CD14-positive monocyte (primary cell): ENCODE results near the gene SLC9A9. TPM values are rescaled to one million over a fixed set of nuclear protein-coding genes. Genes with fewer than 3 reads are reported as not detected.

Experiments used
- DNase-seq, 3 donors: peaks; one replicate each; pipeline ENCODE4 v3.0.0-alpha.2; 2011 to 2022
- H2AFZ ChIP-seq: 2 replicates; pipeline ENCODE4 v1.6.0; 2012; ENCODE audit warnings: mild to moderate bottlenecking, low read depth, low read length, inconsistent platforms; ENCODE audit not compliant: insufficient read depth, poor library complexity, severe bottlenecking
- H3K27ac ChIP-seq, 2 donors: 1 replicate in 1 of 2; 2 replicates in 1 of 2; pipeline ENCODE4 v1.5.1; 2012 to 2013; ENCODE audit warnings: low read length in 2 of 2, control low read depth in 1 of 2, inconsistent platforms in 1 of 2, low read depth in 1 of 2, mild to moderate bottlenecking in 1 of 2
- H3K27me3 ChIP-seq, 2 donors: one replicate each; pipeline versions ENCODE4 v1.6.0 to v1.6.1; 2011 to 2013; ENCODE audit warnings: low read length in 2 of 2; ENCODE audit not compliant: control insufficient read depth in 2 of 2, insufficient read depth in 2 of 2
- H3K36me3 ChIP-seq, 2 donors: replicated peaks in 1 of 2; 1 replicate in 1 of 2; 2 replicates in 1 of 2; pipeline versions ENCODE4 v1.5.1 to v1.6.1; 2012 to 2013; ENCODE audit warnings: low read length in 2 of 2, control low read depth in 1 of 2, inconsistent platforms in 1 of 2, mild to moderate bottlenecking in 1 of 2; ENCODE audit not compliant: insufficient read depth in 2 of 2, control insufficient read depth in 1 of 2
- H3K4me1 ChIP-seq, 2 donors: 1 replicate in 1 of 2; 2 replicates in 1 of 2; pipeline versions ENCODE4 v1.5.1 to v1.6.1; 2012 to 2013; ENCODE audit warnings: low read length in 2 of 2, control low read depth in 1 of 2, inconsistent platforms in 1 of 2, mild to moderate bottlenecking in 1 of 2, moderate library complexity in 1 of 2; ENCODE audit not compliant: insufficient read depth in 2 of 2, control insufficient read depth in 1 of 2
- H3K4me2 ChIP-seq: replicated peaks from 2 replicates; pipeline ENCODE3; 2012; ENCODE audit warnings: low read length, moderate library complexity, mild to moderate bottlenecking; ENCODE audit not compliant: poor library complexity, severe bottlenecking; ENCODE audit errors: extremely low read depth
- H3K4me3 ChIP-seq, 3 experiments: fragments of 200-600 bp in 1 of 3; sonication (generic) in 1 of 3; replicated peaks in 1 of 3; 1 replicate in 2 of 3; 2 replicates in 1 of 3; pipeline ENCODE4 v1.5.1; 2011 to 2013; ENCODE audit warnings: low read length in 3 of 3, mild to moderate bottlenecking in 3 of 3, control low read depth in 2 of 3, low read depth in 2 of 3, inconsistent platforms in 1 of 3, moderate library complexity in 1 of 3
- H3K79me2 ChIP-seq: 2 replicates; pipeline ENCODE4 v1.6.0; 2012; ENCODE audit warnings: mild to moderate bottlenecking, control low read depth, inconsistent platforms, low read length, moderate library complexity; ENCODE audit not compliant: insufficient read depth
- H3K9ac ChIP-seq: 2 replicates; pipeline ENCODE4 v1.6.0; 2017; ENCODE audit warnings: low read length, mild to moderate bottlenecking; ENCODE audit not compliant: insufficient read depth, poor library complexity, severe bottlenecking
- H3K9me3 ChIP-seq, 2 donors: replicated peaks in 1 of 2; 1 replicate in 1 of 2; 2 replicates in 1 of 2; pipeline versions ENCODE4 v1.5.1 to v1.6.1; 2012 to 2013; ENCODE audit warnings: low read length in 2 of 2, control low read depth in 1 of 2; ENCODE audit not compliant: control insufficient read depth in 1 of 2, insufficient read depth in 1 of 2
- H4K20me1 ChIP-seq: 2 replicates; pipeline ENCODE4 v1.6.0; 2012; ENCODE audit warnings: mild to moderate bottlenecking, low read length, control low read depth, moderate library complexity; ENCODE audit not compliant: insufficient read depth
- H3K27ac Mint-ChIP-seq, 7 donors: one replicate each; pipeline ENCODE4 v1.8.0; 2020; ENCODE audit warnings: mild to moderate bottlenecking in 7 of 7, mixed read lengths in 7 of 7, moderate library complexity in 6 of 7, inconsistent platforms in 2 of 7
- H3K27me3 Mint-ChIP-seq, 3 donors: one replicate each; pipeline ENCODE4 v1.8.0; 2021 to 2022; ENCODE audit warnings: low read depth in 3 of 3, mild to moderate bottlenecking in 3 of 3, mixed read lengths in 3 of 3, moderate library complexity in 3 of 3, inconsistent platforms in 1 of 3
- H3K36me3 Mint-ChIP-seq, 2 donors: one replicate each; pipeline ENCODE4 v1.8.0; 2020; ENCODE audit warnings: mixed read lengths in 2 of 2, inconsistent platforms in 1 of 2, mild to moderate bottlenecking in 1 of 2
- H3K4me1 Mint-ChIP-seq: one replicate; pipeline ENCODE4 v1.8.0; 2020; ENCODE audit warnings: mild to moderate bottlenecking, mixed read lengths
- H3K4me3 Mint-ChIP-seq, 2 donors: one replicate each; pipeline ENCODE4 v1.8.0; 2020; ENCODE audit warnings: mild to moderate bottlenecking in 2 of 2, mixed read lengths in 2 of 2, moderate library complexity in 1 of 2
- H3K9me3 Mint-ChIP-seq, 7 donors: one replicate each; pipeline ENCODE4 v1.8.0; 2020 to 2022; ENCODE audit warnings: mixed read lengths in 7 of 7, mild to moderate bottlenecking in 6 of 7, moderate library complexity in 6 of 7, inconsistent platforms in 2 of 7
- CTCF ChIP-seq: fragments of 200-600 bp; IDR thresholded peaks from one replicate; pipeline ENCODE4 v1.8.0; 2022; ENCODE audit warnings: antibody characterized with exemption, mild to moderate bottlenecking
- WGBS: methylation state at CpG from one replicate; pipeline ENCODE4 v1.1.5; 2013; ENCODE audit warnings: missing lambda C conversion rate; ENCODE audit not compliant: insufficient coverage; 5-methylcytosine and 5-hydroxymethylcytosine counted together
- intact Hi-C, 2 donors: fragments of 100-400 bp; cut with micrococcal nuclease; formaldehyde crosslinking; loops; one replicate each; pipeline versions ENCODE4 v1.15.0 to v1.15.1; 2023
- polyA plus RNA-seq, 3 donors: library from polyadenylated mRNA; depleted of rRNA in 1 of 3; unstranded in 2 of 3; stranded (reverse) in 1 of 3; fragments of 300-500 nt in 2 of 3; fragments of >200 nt in 1 of 3; fragmentation: Illumina TruSeq in 2 of 3; gene quantifications; 1 replicate in 2 of 3; 2 replicates in 1 of 3; pipeline ENCODE4 v1.2.3, GENCODE V29; 2012 to 2021

Gene SLC9A9
- polyA plus RNA-seq, 3 donors: 14.1 to 32.8 (median 27.0) TPM

- Mint-ChIP-seq H3K27me3 (peaks cover 0 to 2% (median 0%) of the 10 kb centered on the region in 3 donors), H3K4me3 (no peak overlapping the region), H3K9me3 (peaks cover 0 to 8% (median 0%) of the 10 kb centered on the region in 7 donors), H3K27ac (no peak overlapping the region), H3K4me1 (no peaks in the 10 kb centered on the region), H3K36me3 (peaks cover 34 to 36% of the 10 kb centered on the region in 2 donors)
- peaks cover 7 to 9% of the 10 kb centered on the region in 2 donors for H3K4me1 ChIP-seq
- H3K27me3 ChIP-seq: no peaks in the 10 kb centered on the region
- H4K20me1 ChIP-seq: no peaks in the 10 kb centered on the region
- no peaks in the 10 kb centered on the region for H3K9me3 ChIP-seq
- no peak overlapping the region for H2AFZ ChIP-seq
- intact Hi-C loops: no loop called here
- no peaks in the 10 kb centered on the region for H3K79me2 ChIP-seq
- H3K9ac ChIP-seq: no peak overlapping the region
- peaks cover 15 to 29% of the 10 kb centered on the region in 2 donors for H3K36me3 ChIP-seq
- WGBS: no CpG with 5 or more reads among the region's 5 CpGs
- no peak overlapping the region for H3K4me2 ChIP-seq
- DNase-seq: no peak
- no peak overlapping the region for H3K4me3 ChIP-seq
- no peak for TF ChIP-seq CTCF
- H3K27ac ChIP-seq: no peak overlapping the region
These were observed 379.1 kb downstream of the SLC9A9 start for GRCh38 chr3:143469159-143469558.

- H3K27me3 Mint-ChIP-seq: peaks cover 0 to 2% (median 0%) of the 10 kb centered on the region in 3 donors
- no peaks in the 10 kb centered on the region for H3K9me3 ChIP-seq
- H3K79me2 ChIP-seq: no peaks in the 10 kb centered on the region
- no peak overlapping the region for H3K9ac ChIP-seq
- H3K36me3 Mint-ChIP-seq: peaks cover 44 to 49% of the 10 kb centered on the region in 2 donors
- intact Hi-C loops: no loop called here
- no peaks in the 10 kb centered on the region for H3K4me1 Mint-ChIP-seq
- H3K4me1 ChIP-seq: no peaks in the 10 kb centered on the region
- H4K20me1 ChIP-seq: no peaks in the 10 kb centered on the region
- WGBS: no CpG with 5 or more reads among the region's 1 CpG
- H3K4me2 ChIP-seq: no peak overlapping the region
- no peak overlapping the region for H3K4me3 Mint-ChIP-seq
- peaks cover 15 to 38% of the 10 kb centered on the region in 2 donors for H3K36me3 ChIP-seq
- DNase-seq: no peak
- no peak overlapping the region for H3K27ac ChIP-seq
- H3K4me3 ChIP-seq: no peak overlapping the region
- peaks cover 0 to 9% (median 0%) of the 10 kb centered on the region in 7 donors for H3K9me3 Mint-ChIP-seq
- H3K27me3 ChIP-seq: no peaks in the 10 kb centered on the region
- TF ChIP-seq CTCF: no peak
- H3K27ac Mint-ChIP-seq: no peak overlapping the region
- H2AFZ ChIP-seq: no peak overlapping the region
These were observed 382.6 kb downstream of the SLC9A9 start for GRCh38 chr3:143465666-143466065.
